ENCODE data around the gene ASB18. TPM values are rescaled to one million over a fixed set of nuclear protein-coding genes. Genes with fewer than 3 reads are reported as not detected.

Gene ASB18
- not detected for total RNA-seq
- not detected for polyA plus RNA-seq

- Histone ChIP-seq H3K4me1 (ENCODE audit: control insufficient read depth in 4 of 4, insufficient read depth in 4 of 4, low read length in 3 of 4) (no peaks in the 10 kb centered on the region), H3K27me3 (ENCODE audit: control insufficient read depth in 4 of 4, insufficient read depth in 4 of 4, low read length in 3 of 4) (peaks cover 0 to 2% (median 0%) of the 10 kb centered on the region in 4 donors), H3K4me3 (ENCODE audit: low read depth in 1 of 3, low read length in 3 of 3) (no peak within 1 kb of the TSS), H3K27ac (ENCODE audit: low read depth in 1 of 2, low read length in 2 of 2) (no peak within 1 kb of the TSS), H3K9ac (ENCODE audit: low read depth in 1 of 2, low read length in 2 of 2) (no peak within 1 kb of the TSS), H3K36me3 (ENCODE audit: control insufficient read depth in 4 of 4, insufficient read depth in 3 of 4, low read depth in 1 of 4, low read length in 3 of 4) (no peaks in the 10 kb centered on the region), H3K9me3 (ENCODE audit: control insufficient read depth in 4 of 4, low read length in 3 of 4) (peaks cover 0 to under 1% (median under 1%) of the 10 kb centered on the region in 4 donors)
- TF ChIP-seq JUND (IDR thresholded peaks at IDR 0.05) = no peak
- no peak for TF ChIP-seq HNF4G (IDR thresholded peaks at IDR 0.05)
- TF ChIP-seq GABPA (IDR thresholded peaks at IDR 0.05 in 1 of 2, conservative IDR thresholded peaks at IDR 0.05 in 1 of 2) = no peak
- no peak for TF ChIP-seq EGR1 (IDR thresholded peaks at IDR 0.05; ENCODE audit: low read depth in 2 of 2)
- no peak for TF ChIP-seq RXRA (IDR thresholded peaks at IDR 0.05)
- TF ChIP-seq RAD21 (IDR thresholded peaks at IDR 0.05) = no peak
- TF ChIP-seq SP1 (IDR thresholded peaks at IDR 0.05) = no peak
- TF ChIP-seq FOXA1 (IDR thresholded peaks at IDR 0.05) = no peak
- no peak for TF ChIP-seq YY1 (IDR thresholded peaks at IDR 0.05)
- WGBS = 52% methylated on average over 8 of the region's 8 CpGs
- no peak for DNase-seq (ENCODE audit: low spot score)
Measured at GRCh38 chr2:236264256-236264655, at the start of gene ASB18. ASB18 (minus strand) TSS chr2:236264406; CDS start chr2:236264345, 61 bp downstream.

GRCh38 chr2:236311286-236311685 lies 47.1 kb upstream of the ASB18 start:
- H3K9ac ChIP-seq (ENCODE audit: low read depth in 1 of 2, low read length in 2 of 2) = no peak overlapping the region
- no peaks in the 10 kb centered on the region for H3K36me3 ChIP-seq (ENCODE audit: control insufficient read depth in 4 of 4, insufficient read depth in 3 of 4, low read depth in 1 of 4, low read length in 3 of 4)
- H3K4me1 ChIP-seq (ENCODE audit: control insufficient read depth in 4 of 4, insufficient read depth in 4 of 4, low read length in 3 of 4) = no peaks in the 10 kb centered on the region
- no peaks in the 10 kb centered on the region for H3K9me3 ChIP-seq (ENCODE audit: control insufficient read depth in 4 of 4, low read length in 3 of 4)
- no peak for DNase-seq (ENCODE audit: low spot score)
- 85% methylated on average over 3 of the region's 3 CpGs for WGBS
- TF ChIP-seq FOXA1 (IDR thresholded peaks at IDR 0.05) (no peak), SP1 (IDR thresholded peaks at IDR 0.05) (no peak), RXRA (IDR thresholded peaks at IDR 0.05) (no peak), GABPA (IDR thresholded peaks at IDR 0.05 in 1 of 2, conservative IDR thresholded peaks at IDR 0.05 in 1 of 2) (no peak), TAF1 (conservative IDR thresholded peaks at IDR 0.05) (no peak), JUND (IDR thresholded peaks at IDR 0.05) (no peak), HNF4A (conservative IDR thresholded peaks at IDR 0.05) (no peak), RAD21 (IDR thresholded peaks at IDR 0.05) (no peak), ATF3 (IDR thresholded peaks at IDR 0.05) (no peak), EGR1 (IDR thresholded peaks at IDR 0.05; ENCODE audit: low read depth in 2 of 2) (no peak), YY1 (IDR thresholded peaks at IDR 0.05) (no peak)
- TF ChIP-seq, protein P1, sequence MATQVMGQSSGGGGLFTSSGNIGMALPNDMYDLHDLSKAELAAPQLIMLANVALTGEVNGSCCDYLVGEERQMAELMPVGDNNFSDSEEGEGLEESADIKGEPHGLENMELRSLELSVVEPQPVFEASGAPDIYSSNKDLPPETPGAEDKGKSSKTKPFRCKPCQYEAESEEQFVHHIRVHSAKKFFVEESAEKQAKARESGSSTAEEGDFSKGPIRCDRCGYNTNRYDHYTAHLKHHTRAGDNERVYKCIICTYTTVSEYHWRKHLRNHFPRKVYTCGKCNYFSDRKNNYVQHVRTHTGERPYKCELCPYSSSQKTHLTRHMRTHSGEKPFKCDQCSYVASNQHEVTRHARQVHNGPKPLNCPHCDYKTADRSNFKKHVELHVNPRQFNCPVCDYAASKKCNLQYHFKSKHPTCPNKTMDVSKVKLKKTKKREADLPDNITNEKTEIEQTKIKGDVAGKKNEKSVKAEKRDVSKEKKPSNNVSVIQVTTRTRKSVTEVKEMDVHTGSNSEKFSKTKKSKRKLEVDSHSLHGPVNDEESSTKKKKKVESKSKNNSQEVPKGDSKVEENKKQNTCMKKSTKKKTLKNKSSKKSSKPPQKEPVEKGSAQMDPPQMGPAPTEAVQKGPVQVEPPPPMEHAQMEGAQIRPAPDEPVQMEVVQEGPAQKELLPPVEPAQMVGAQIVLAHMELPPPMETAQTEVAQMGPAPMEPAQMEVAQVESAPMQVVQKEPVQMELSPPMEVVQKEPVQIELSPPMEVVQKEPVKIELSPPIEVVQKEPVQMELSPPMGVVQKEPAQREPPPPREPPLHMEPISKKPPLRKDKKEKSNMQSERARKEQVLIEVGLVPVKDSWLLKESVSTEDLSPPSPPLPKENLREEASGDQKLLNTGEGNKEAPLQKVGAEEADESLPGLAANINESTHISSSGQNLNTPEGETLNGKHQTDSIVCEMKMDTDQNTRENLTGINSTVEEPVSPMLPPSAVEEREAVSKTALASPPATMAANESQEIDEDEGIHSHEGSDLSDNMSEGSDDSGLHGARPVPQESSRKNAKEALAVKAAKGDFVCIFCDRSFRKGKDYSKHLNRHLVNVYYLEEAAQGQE (IDR thresholded peaks at IDR 0.05) = no peak
- no peak overlapping the region for H3K27ac ChIP-seq (ENCODE audit: low read depth in 1 of 2, low read length in 2 of 2)
- peaks cover 0 to 3% (median 0%) of the 10 kb centered on the region in 4 donors for H3K27me3 ChIP-seq (ENCODE audit: control insufficient read depth in 4 of 4, insufficient read depth in 4 of 4, low read length in 3 of 4)
- H3K4me3 ChIP-seq (ENCODE audit: low read depth in 1 of 3, low read length in 3 of 3) = no peak overlapping the region

- 45% methylated on average over 9 of the region's 9 CpGs for WGBS
Measured at GRCh38 chr2:236309669-236310029, 45.4 kb upstream of the ASB18 start.

More at GRCh38 chr2:236309669-236310029, 45.4 kb upstream of the ASB18 start:
- no peak overlapping the region for H3K27ac ChIP-seq (ENCODE audit: low read depth in 1 of 2, low read length in 2 of 2)
- no peaks in the 10 kb centered on the region for H3K9me3 ChIP-seq (ENCODE audit: control insufficient read depth in 4 of 4, low read length in 3 of 4)
- no peak overlapping the region for H3K9ac ChIP-seq (ENCODE audit: low read depth in 1 of 2, low read length in 2 of 2)
- TF ChIP-seq RAD21 (IDR thresholded peaks at IDR 0.05) (peak; percentile 31 to 73), FOXA1 (IDR thresholded peaks at IDR 0.05) (no peak), GABPA (IDR thresholded peaks at IDR 0.05 in 1 of 2, conservative IDR thresholded peaks at IDR 0.05 in 1 of 2) (no peak), CTCF (IDR thresholded peaks at IDR 0.05; ENCODE audit: low read depth, low read length, missing input control) (peak; percentile 33), SP1 (IDR thresholded peaks at IDR 0.05) (no peak)
- TF ChIP-seq, protein P2, sequence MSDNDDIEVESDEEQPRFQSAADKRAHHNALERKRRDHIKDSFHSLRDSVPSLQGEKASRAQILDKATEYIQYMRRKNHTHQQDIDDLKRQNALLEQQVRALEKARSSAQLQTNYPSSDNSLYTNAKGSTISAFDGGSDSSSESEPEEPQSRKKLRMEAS (IDR thresholded peaks at IDR 0.05) = no peak
- H3K4me3 ChIP-seq (ENCODE audit: low read depth in 1 of 3, low read length in 3 of 3) = no peak overlapping the region
- H3K27me3 ChIP-seq (ENCODE audit: control insufficient read depth in 4 of 4, insufficient read depth in 4 of 4, low read length in 3 of 4) = peaks cover 0 to 3% (median 0%) of the 10 kb centered on the region in 4 donors
- no peak for DNase-seq (ENCODE audit: low spot score)
- H3K4me1 ChIP-seq (ENCODE audit: control insufficient read depth in 4 of 4, insufficient read depth in 4 of 4, low read length in 3 of 4) = no peaks in the 10 kb centered on the region
- H3K36me3 ChIP-seq (ENCODE audit: control insufficient read depth in 4 of 4, insufficient read depth in 3 of 4, low read depth in 1 of 4, low read length in 3 of 4) = no peaks in the 10 kb centered on the region
